Measurements from ENCODE around the gene GAA.
"Not testable (repeated sequence)": the region's sequence is repeated elsewhere in the genome, so short reads cannot be mapped to it uniquely, and the experiment has no call there.

The GAA gene

DNA sequence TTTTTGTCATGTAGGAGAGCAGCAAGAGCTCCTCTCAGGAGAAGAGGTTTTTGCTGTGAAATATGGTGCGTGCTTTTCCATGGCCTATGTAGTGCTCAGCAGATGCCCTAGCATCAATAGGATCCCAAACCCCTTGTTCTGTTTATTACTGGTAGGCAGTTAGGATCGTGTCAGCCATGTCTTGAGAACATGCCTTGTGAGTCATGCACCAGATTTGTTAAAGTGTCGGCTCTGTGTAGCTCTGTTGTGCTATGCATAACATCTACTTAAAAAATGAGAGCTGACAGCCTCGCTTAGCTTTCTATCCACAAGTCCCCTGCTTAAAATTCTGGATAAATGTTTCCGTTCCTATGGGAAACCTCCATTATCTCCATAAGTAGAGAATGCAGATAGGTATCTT is 50.0 kb downstream of the GAA start:
- DNase-seq = no peak

DNA sequence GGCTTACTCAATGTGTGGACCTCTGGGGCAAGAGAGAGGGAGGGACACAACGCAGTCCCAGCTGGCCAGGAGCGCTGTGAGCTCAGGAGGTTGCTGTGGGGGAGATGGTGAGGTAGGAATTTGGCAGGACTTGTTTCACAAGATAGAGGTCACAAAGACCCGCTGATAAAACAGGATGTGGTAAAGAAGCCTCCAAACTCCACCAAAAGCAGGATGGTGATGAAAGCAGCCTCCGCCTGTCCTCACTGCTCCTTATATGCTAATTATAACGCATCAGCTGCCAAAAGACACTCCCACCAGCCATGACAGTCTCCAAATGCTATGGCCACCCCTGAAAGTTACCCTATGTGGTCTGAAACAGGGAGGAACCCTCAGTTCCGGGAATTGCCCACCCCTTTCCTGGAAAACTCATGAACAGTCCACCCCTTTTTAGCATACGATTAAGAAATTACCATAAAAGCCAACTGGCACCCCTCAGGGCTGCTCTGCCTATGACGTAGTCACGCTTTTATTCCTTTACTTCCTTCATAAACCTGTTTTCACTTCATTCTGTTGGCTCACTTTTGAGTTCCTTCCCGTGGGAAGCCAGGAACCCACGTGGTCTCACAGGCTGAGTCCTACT is 50.8 kb downstream of the GAA start:
- DNase-seq = no peak

- no peak for DNase-seq
Measured at GRCh38 chr17:80153004-80153403, 51.6 kb downstream of the GAA start.

GRCh38 chr17:80154166-80154565 is 52.8 kb downstream of the GAA start:
- DNase-seq = no peak

DNA sequence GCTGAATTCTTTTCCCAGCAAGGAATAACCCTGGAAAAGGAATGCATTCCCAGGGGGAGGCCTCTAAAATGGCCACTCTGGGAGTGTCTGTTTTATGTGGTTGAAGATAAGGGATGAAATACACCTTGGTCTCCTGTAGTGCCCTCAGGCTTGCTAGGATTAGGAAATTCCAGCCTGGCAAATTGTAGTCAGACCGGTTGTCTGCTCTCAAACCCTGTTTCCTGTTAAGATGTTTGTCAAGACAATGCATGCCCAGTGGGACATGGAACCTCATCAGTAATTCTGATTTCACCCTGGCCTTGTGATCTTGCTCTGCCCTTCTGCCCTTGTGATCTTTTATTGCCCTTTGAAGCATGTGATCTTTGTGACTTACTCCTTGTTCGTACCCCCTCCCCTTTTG is 54.2 kb downstream of the GAA start:
- not testable (repeated sequence) for DNase-seq

GRCh38 chr17:80158846-80159245 is 57.5 kb downstream of the GAA start:
- DNase-seq = no peak

DNA sequence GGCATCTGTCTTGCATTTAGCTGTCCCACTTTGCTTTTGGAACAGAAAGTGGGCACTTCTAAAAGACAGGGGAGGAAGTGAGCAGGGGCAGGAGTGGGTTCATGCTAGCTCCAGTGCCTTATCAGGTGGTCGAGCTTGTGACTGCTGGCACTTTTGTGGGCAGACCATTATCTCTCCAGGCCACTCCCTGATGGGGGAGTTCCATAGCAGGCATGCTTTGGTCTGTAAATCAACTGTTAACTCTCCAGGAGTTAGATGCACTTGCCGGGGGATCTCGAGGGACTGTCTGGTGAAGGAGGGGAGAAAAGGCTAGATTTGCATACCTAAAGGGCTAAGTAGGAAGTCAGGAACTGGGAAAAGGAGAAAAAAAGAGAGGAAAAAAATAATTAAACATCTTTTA is 59.2 kb downstream of the GAA start:
- no peak for DNase-seq

DNA sequence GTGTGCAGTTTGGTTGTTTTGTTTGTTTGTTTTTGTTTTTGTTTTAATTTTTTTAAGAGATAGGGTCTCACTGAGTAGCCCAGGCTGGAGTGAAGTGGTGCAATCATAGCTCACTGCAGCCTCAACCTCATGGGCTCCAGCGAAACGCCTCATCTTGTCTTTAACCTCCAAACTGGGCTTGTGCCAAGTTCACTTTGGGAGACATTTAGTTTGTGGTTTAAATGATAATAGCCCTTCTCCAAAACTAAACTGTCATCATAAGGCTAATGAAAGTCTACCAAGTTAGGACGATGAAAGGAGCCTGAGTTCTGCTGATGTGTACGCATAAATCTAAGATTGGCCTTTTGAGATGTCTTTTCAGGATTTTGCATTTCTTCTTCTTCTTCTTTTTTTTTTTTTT is 62.0 kb downstream of the GAA start:
- no peak for DNase-seq

- no peak for DNase-seq
Measured at GRCh38 chr17:80164185-80164584, 62.8 kb downstream of the GAA start.

DNA sequence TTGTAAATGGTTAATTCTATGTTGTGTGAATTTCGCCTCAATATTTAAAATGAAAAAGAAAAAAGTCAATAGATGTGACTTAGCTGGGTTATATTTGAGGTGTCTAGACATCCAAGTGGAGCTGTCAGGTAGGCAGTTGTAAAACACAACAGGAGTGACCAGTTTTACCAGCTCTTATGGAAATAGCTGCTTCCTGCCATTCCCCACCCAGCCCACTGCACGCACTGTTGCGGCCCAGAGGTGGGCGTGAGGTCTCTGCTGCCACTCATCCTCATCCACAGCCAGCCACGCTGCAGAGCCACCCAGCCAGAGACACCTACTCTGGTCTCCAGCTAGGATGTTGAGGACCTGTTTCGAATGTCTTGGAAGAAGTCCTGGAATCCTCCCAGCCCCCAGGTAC is 65.1 kb downstream of the GAA start:
- no peak for DNase-seq

DNA sequence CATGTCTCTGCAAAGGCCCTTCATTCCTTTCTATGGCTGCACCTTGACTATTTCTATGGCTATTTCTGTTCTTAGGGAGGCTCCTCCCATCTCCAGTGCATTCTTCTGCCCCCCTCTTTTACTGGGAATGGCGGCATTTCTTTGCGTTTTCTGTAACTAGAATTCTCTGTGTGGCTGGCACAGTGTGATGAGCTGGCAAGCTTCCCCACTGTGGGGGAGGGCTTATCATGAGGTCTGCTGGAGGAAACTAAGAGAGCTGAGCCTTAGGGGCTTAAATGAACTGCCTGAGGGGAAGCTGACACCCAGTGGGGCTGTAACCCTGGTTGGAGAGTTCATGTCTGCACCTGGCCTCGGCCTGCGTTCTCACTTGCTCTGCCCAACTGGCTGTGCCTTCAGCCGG is 67.0 kb downstream of the GAA start:
- DNase-seq = no peak

- no peak for DNase-seq
Measured at GRCh38 chr17:80169107-80169506, 67.7 kb downstream of the GAA start.

Data from NK-92 treated with Interleukin-12 subunit alpha and Interleukin-12 subunit beta, amount 100 ng/mL, for 24 hours (cell line).